Left lung (tissue), 10 donors: ENCODE data around the gene HACD2. TPM values are rescaled to one million over a fixed set of nuclear protein-coding genes. Genes with fewer than 3 reads are reported as not detected.

Experiments used
- ATAC-seq: fragments of 200-7000 bp; cut with Tn5 transposase; one replicate; pipeline ENCODE4 v1.9.1; 2020; ENCODE audit warnings: moderate library complexity
- DNase-seq, 4 donors: peaks; one replicate each; pipeline ENCODE4 v3.0.0-alpha.2; 2013 to 2020
- H3K27ac ChIP-seq, 2 donors: fragments of 200-600 bp; sonication (generic) in 1 of 2; one replicate each; pipeline versions ENCODE4 v1.5.0 to v1.8.0; 2020 to 2021
- H3K27me3 ChIP-seq, 2 donors: fragments of 200-600 bp; sonication (generic) in 1 of 2; one replicate each; pipeline versions ENCODE4 v1.5.0 to v1.8.0; 2020 to 2021
- H3K36me3 ChIP-seq, 2 donors: fragments of 200-600 bp; sonication (generic) in 1 of 2; one replicate each; pipeline versions ENCODE4 v1.5.0 to v1.8.0; 2020 to 2021
- H3K4me1 ChIP-seq, 2 donors: fragments of 200-600 bp; one replicate each; pipeline ENCODE4 v1.8.0; 2021
- H3K4me3 ChIP-seq, 2 donors: fragments of 200-600 bp; sonication (generic) in 1 of 2; one replicate each; pipeline versions ENCODE4 v1.5.0 to v1.8.0; 2020 to 2021; ENCODE audit warnings: mild to moderate bottlenecking in 1 of 2
- H3K9me3 ChIP-seq, 2 donors: fragments of 200-600 bp; sonication (generic) in 1 of 2; one replicate each; pipeline versions ENCODE4 v1.5.0 to v1.8.0; 2020 to 2021
- intact Hi-C, 2 donors: fragments of 100-400 bp; cut with DNase I; formaldehyde crosslinking; loops; one replicate each; pipeline versions ENCODE4 v1.11.2 to v1.14.2; 2022
- polyA plus RNA-seq, 6 donors: library from polyadenylated mRNA; unstranded; fragments of 120-200 nt; gene quantifications; one replicate each; pipeline ENCODE4 v1.2.1, GENCODE V29; 2013; ENCODE audit not compliant: insufficient read length in 6 of 6
- total RNA-seq, 2 donors: library from RNA; stranded (reverse); fragmentation: NEBNext Ultra II Directional; extraction: Animal tissue kit (Norgen Biotek cat#: 25700); gene quantifications; one replicate each; pipeline ENCODE4 v1.2.1, GENCODE V29; 2021
- TF ChIP-seq, protein P1 (sequence below), 2 donors: fragments of 200-600 bp; sonication (generic) in 1 of 2; IDR thresholded peaks; one replicate each; pipeline versions ENCODE4 v1.5.0 to v1.8.0; 2021; ENCODE audit warnings: antibody characterized with exemption in 2 of 2
- donor health status: DM: no; HTN: yes; CAD: no.
- donor health status: DM: no; HTN: no; CAD: no.

The HACD2 gene
- total and polyA plus RNA-seq, 8 donors, result 33.6 to 60.9 (median 39.0) TPM

DNA sequence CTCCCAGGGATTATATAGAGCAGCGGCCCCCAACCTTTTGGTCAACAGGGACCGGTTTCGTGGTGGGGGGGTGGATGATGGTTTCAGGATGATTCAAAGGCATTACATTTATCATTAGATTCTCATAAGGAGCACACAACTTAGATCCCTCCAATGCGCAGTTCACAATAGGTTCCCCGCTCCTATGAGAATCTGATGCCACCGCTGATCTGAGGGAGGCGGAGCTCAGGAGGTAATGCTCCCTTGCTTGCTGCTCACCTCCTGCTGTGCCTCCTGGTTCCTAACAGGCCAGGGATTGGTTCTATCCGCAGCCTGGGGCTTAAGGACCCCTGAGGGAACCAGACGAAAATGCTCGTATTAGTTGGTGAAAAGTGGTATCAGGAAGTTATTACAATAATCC lies 1.3 kb upstream of the HACD2 start:
- Histone ChIP-seq H3K27me3 (no peaks in the 10 kb centered on the region), H3K36me3 (peaks cover 0 to 15% of the 10 kb centered on the region in 2 donors), H3K9me3 (peaks cover 0 to 12% of the 10 kb centered on the region in 2 donors), H3K4me1 (peaks cover 8 to 27% of the 10 kb centered on the region in 2 donors), H3K27ac (peak overlapping the region; percentile 96), H3K4me3 (peak overlapping the region; percentile 76 to 86)
- TF ChIP-seq, protein P1, sequence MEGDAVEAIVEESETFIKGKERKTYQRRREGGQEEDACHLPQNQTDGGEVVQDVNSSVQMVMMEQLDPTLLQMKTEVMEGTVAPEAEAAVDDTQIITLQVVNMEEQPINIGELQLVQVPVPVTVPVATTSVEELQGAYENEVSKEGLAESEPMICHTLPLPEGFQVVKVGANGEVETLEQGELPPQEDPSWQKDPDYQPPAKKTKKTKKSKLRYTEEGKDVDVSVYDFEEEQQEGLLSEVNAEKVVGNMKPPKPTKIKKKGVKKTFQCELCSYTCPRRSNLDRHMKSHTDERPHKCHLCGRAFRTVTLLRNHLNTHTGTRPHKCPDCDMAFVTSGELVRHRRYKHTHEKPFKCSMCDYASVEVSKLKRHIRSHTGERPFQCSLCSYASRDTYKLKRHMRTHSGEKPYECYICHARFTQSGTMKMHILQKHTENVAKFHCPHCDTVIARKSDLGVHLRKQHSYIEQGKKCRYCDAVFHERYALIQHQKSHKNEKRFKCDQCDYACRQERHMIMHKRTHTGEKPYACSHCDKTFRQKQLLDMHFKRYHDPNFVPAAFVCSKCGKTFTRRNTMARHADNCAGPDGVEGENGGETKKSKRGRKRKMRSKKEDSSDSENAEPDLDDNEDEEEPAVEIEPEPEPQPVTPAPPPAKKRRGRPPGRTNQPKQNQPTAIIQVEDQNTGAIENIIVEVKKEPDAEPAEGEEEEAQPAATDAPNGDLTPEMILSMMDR (IDR thresholded peaks at IDR 0.05), result no peak
- peak in 3 of 4 donors; percentile 17 to 51 (median 30) for DNase-seq
- intact Hi-C loops, result no loop called here
- ATAC-seq, result peak; percentile 39

DNA sequence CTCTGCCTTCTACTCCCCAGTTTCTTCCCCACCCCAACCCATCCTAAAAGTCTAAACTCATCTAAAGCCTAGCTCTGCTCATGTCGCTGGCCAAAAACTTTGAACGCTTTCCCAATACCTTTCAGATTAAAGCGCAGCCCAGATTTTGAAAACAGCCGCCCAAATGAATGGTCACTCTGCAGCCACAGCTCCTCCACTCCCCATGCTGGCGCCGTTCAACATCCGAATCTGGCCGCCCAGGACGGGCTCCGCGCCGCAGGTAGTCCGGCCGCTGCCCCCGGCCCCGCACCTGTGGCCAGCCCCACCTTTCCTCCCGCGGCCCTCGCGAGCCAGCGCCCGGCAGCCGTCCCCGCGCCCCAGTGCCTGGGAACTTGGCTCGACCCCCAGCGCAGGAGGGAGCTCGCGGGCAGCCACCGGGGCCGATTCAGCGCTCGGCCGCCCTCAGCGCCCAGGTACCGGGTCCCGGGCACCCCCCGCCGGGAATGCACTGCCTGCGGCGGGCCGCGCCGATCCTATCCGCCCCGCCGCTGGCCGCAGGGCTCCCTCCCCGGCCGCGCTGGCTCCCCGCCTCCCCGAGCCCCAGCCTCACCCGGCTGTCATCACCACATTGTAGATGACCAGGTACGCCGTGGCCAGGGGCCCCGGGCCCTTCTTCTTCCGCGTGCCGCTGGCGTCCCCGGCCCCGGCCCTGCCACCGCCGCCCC lies 417 bp downstream of the HACD2 start:
- TF ChIP-seq, protein P1 (IDR thresholded peaks at IDR 0.05), result no peak
- Histone ChIP-seq H3K4me1 (peaks cover 8 to 27% of the 10 kb centered on the region in 2 donors), H3K27me3 (no peaks in the 10 kb centered on the region), H3K36me3 (peaks cover 0 to 21% of the 10 kb centered on the region in 2 donors), H3K9me3 (no peaks in the 10 kb centered on the region), H3K27ac (peak overlapping the region; percentile 96), H3K4me3 (peak overlapping the region; percentile 76 to 86)
- DNase-seq (peak in 2 of 4 donors; percentile 44 to 46), ATAC-seq (peak; percentile 47)
- intact Hi-C loops, result no loop called here

DNA sequence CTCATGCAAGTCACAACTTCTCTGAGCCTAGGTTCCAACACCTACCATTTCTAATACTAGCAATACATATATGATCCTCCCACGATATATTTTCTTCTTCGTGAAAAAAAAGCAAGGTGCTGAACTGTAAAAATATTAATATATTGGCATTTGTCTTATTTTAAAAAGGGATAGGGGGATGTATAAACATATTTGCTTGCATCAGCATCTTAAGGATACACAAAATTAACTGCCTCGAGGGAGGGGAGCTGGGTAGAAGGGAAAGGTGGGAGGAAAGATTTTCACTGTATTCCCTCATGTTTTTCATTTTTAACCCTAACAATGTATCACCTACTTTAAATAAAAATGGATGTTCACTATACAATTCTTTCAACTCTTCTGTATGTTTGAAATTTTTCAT lies 1.3 kb downstream of the HACD2 start:
- Histone ChIP-seq H3K4me3 (peak overlapping the region in 1 of 2 donors; percentile 86), H3K36me3 (peaks cover 0 to 29% of the 10 kb centered on the region in 2 donors), H3K4me1 (peaks cover 8 to 27% of the 10 kb centered on the region in 2 donors), H3K27me3 (no peaks in the 10 kb centered on the region), H3K27ac (no peak overlapping the region), H3K9me3 (no peaks in the 10 kb centered on the region)
- TF ChIP-seq, protein P1 (IDR thresholded peaks at IDR 0.05), result no peak
- DNase-seq, result no peak
- intact Hi-C loops, result no loop called here
- ATAC-seq, result no peak

DNA sequence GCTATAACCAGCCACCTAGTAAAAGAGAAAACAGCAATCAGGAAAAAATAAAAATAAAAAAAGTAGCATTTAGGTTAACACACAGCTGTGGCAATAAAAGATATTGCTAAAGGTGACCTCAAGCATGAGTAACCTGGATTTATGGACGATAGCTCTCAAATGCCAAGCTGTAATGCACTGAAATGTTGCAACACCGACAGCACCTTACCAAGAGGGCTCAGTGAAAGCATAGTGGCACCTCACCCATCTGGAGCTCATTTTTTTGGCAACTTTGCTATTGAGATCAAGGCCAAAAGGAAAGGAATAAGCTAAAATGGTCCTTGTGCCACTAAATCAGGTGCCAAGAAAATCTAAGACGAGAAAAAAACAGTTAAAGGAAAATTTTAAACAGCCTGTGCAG lies 2.5 kb downstream of the HACD2 start:
- intact Hi-C loops, result no loop called here
- Histone ChIP-seq H3K36me3 (peaks cover 0 to 41% of the 10 kb centered on the region in 2 donors), H3K4me1 (peaks cover 8 to 27% of the 10 kb centered on the region in 2 donors), H3K4me3 (no peak overlapping the region), H3K27me3 (no peaks in the 10 kb centered on the region), H3K27ac (no peak overlapping the region), H3K9me3 (no peaks in the 10 kb centered on the region)
- TF ChIP-seq, protein P1 (IDR thresholded peaks at IDR 0.05), result no peak
- ATAC-seq (no peak), DNase-seq (no peak)

DNA sequence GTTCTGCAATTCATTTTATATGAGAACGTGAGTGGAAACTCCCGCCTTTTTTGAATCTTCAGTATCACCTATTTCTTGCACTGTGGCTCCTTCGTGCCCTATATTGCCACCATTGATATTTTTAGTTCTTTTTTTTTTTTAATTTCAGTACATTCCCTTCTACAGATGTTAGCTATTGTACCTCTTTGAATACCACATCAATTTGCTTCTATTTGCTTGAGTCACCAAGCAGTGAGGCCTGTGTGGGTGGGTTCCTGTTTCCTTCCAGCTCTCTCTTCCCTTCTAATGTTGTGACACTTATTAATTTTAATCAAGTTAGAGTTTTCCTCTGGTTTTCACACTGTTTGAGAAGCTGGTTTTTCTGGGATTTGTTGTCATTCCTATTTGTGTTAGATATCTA lies 8.7 kb downstream of the HACD2 start:
- intact Hi-C loops, result no loop called here
- Histone ChIP-seq H3K27me3 (no peaks in the 10 kb centered on the region), H3K9me3 (no peaks in the 10 kb centered on the region), H3K36me3 (peaks cover 0 to 51% of the 10 kb centered on the region in 2 donors), H3K27ac (no peak overlapping the region), H3K4me1 (no peaks in the 10 kb centered on the region), H3K4me3 (no peak overlapping the region)
- TF ChIP-seq, protein P1 (IDR thresholded peaks at IDR 0.05), result no peak
- ATAC-seq, result peak; percentile 33
- DNase-seq, result no peak
